Esophagus muscularis mucosa (tissue), 4 donors: ENCODE data around the gene ARHGAP5. TPM values are rescaled to one million over a fixed set of nuclear protein-coding genes. Genes with fewer than 3 reads are reported as not detected.

Experiments
- DNase-seq: peaks from one replicate; pipeline ENCODE4 v3.0.0-alpha.2; 2017; ENCODE audit errors: extremely low spot score
- H3K27ac ChIP-seq, 4 donors: fragments of 200-600 bp; sonication (generic); replicated peaks in 1 of 4; 1 replicate in 3 of 4; 2 replicates in 1 of 4; pipeline ENCODE4 v1.5.1; 2016 to 2019; ENCODE audit warnings: mild to moderate bottlenecking in 1 of 4
- H3K27me3 ChIP-seq, 4 donors: fragments of 200-600 bp; sonication (generic); one replicate each; pipeline versions ENCODE4 v1.5.1 to v1.6.0; 2016 to 2019
- H3K36me3 ChIP-seq, 4 donors: fragments of 200-600 bp; sonication (generic); one replicate each; pipeline ENCODE4 v1.5.1; 2016 to 2019
- H3K4me1 ChIP-seq, 4 donors: fragments of 200-600 bp; sonication (generic); one replicate each; pipeline ENCODE4 v1.5.1; 2016 to 2019
- H3K4me3 ChIP-seq, 4 donors: fragments of 200-600 bp; sonication (generic); 1 replicate in 2 of 4; 2 replicates in 2 of 4; pipeline ENCODE4 v1.5.1; 2016 to 2019; ENCODE audit warnings: mild to moderate bottlenecking in 4 of 4, moderate library complexity in 1 of 4
- H3K9me3 ChIP-seq, 4 donors: fragments of 200-600 bp; sonication (generic); 1 replicate in 3 of 4; 2 replicates in 1 of 4; pipeline ENCODE4 v1.5.1; 2016 to 2019
- CTCF ChIP-seq, 3 experiments: fragments of 200-600 bp in 2 of 3; fragments of 450-650 bp in 1 of 3; sonication (generic) in 2 of 3; IDR thresholded peaks; one replicate each; pipeline ENCODE4 v1.5.1; 2017 to 2019; ENCODE audit warnings: antibody characterized with exemption in 3 of 3, mild to moderate bottlenecking in 2 of 3, moderate library complexity in 1 of 3
- EP300 ChIP-seq: sonication (generic); formaldehyde crosslinking; IDR thresholded peaks from one replicate; pipeline ENCODE4 v1.6.1; 2017; ENCODE audit warnings: antibody characterized with exemption
- POLR2A ChIP-seq: fragments of 450-650 bp; IDR thresholded peaks from one replicate; pipeline ENCODE4 v1.6.1; 2017; ENCODE audit warnings: antibody characterized with exemption, moderate library complexity, mild to moderate bottlenecking, low read depth
- POLR2AphosphoS5 ChIP-seq, 2 donors: sonication (generic); formaldehyde crosslinking; IDR thresholded peaks; one replicate each; pipeline ENCODE4 v1.6.1; 2017; ENCODE audit warnings: antibody characterized with exemption in 2 of 2
- WGBS: methylation state at CpG from one replicate; pipeline ENCODE4 v1.1.5; 2018; 5-methylcytosine and 5-hydroxymethylcytosine counted together
- intact Hi-C: fragments of 100-400 bp; cut with DNase I; formaldehyde crosslinking; loops from one replicate; pipeline ENCODE4 v1.15.1; 2023
- total RNA-seq, 4 donors: library from RNA; depleted of rRNA; stranded (reverse); fragments of >200 nt; gene quantifications; one replicate each; pipeline versions ENCODE4 v1.1.0 to v1.2.1, GENCODE V29; 2016

ARHGAP5 gene
- total RNA-seq, 4 donors from 2014 or later = 171 to 223 (median 196) TPM

- Histone ChIP-seq H3K27ac (no peak overlapping the region), H3K9me3 (no peaks in the 10 kb centered on the region), H3K4me3 (no peak overlapping the region), H3K36me3 (no peaks in the 10 kb centered on the region), H3K4me1 (peaks cover 3 to 48% (median 39%) of the 10 kb centered on the region in 4 donors), H3K27me3 (no peaks in the 10 kb centered on the region)
- intact Hi-C loops = no loop called here
- no peak for DNase-seq
- WGBS = 90% methylated on average over 3 of the region's 3 CpGs
- TF ChIP-seq CTCF (IDR thresholded peaks at IDR 0.05) (no peak), EP300 (no peak), POLR2A (no peak), POLR2AphosphoS5 (IDR thresholded peaks at IDR 0.05) (no peak)
These were observed 25.2 kb downstream of the ARHGAP5 start for GRCh38 chr14:32102152-32102787.

GRCh38 chr14:32102968-32103367 is 25.9 kb downstream of the ARHGAP5 start:
- Histone ChIP-seq H3K4me1 (peaks cover 3 to 53% (median 44%) of the 10 kb centered on the region in 4 donors), H3K9me3 (no peaks in the 10 kb centered on the region), H3K27ac (no peak overlapping the region), H3K36me3 (no peaks in the 10 kb centered on the region), H3K4me3 (no peak overlapping the region), H3K27me3 (no peaks in the 10 kb centered on the region)
- TF ChIP-seq POLR2A (no peak), EP300 (no peak), CTCF (IDR thresholded peaks at IDR 0.05) (no peak), POLR2AphosphoS5 (IDR thresholded peaks at IDR 0.05) (no peak)
- intact Hi-C loops = no loop called here
- DNase-seq = no peak

GRCh38 chr14:32104308-32104707 is 27.2 kb downstream of the ARHGAP5 start:
- Histone ChIP-seq H3K4me1 (peaks cover 3 to 58% (median 43%) of the 10 kb centered on the region in 4 donors), H3K27me3 (no peaks in the 10 kb centered on the region), H3K27ac (no peak overlapping the region), H3K9me3 (no peaks in the 10 kb centered on the region), H3K36me3 (no peaks in the 10 kb centered on the region), H3K4me3 (no peak overlapping the region)
- intact Hi-C loops = no loop called here
- 74% methylated on average over 1 of the region's 1 CpG for WGBS
- TF ChIP-seq CTCF (IDR thresholded peaks at IDR 0.05) (no peak), POLR2AphosphoS5 (IDR thresholded peaks at IDR 0.05) (no peak), EP300 (no peak), POLR2A (no peak)
- DNase-seq = no peak

- H3K4me3 ChIP-seq = no peak overlapping the region
- no peak overlapping the region for H3K27ac ChIP-seq
- H3K27me3 ChIP-seq = no peaks in the 10 kb centered on the region
- TF ChIP-seq POLR2A (no peak), CTCF (IDR thresholded peaks at IDR 0.05) (no peak), POLR2AphosphoS5 (IDR thresholded peaks at IDR 0.05) (no peak), EP300 (no peak)
- intact Hi-C loops = no loop called here
- no peaks in the 10 kb centered on the region for H3K9me3 ChIP-seq
- no peak for DNase-seq
- H3K4me1 ChIP-seq = peaks cover 3 to 61% (median 45%) of the 10 kb centered on the region in 4 donors
- H3K36me3 ChIP-seq = no peaks in the 10 kb centered on the region
These were observed 27.7 kb downstream of the ARHGAP5 start for GRCh38 chr14:32104803-32105202.
